IMR-90 (cell line): ENCODE data around the gene PHF19. TPM values are rescaled to one million over a fixed set of nuclear protein-coding genes. Genes with fewer than 3 reads are reported as not detected.

Experiments
- ATAC-seq: fragments of 200-7000 bp; cut with Tn5 transposase; 2 replicates; pipeline ENCODE4 v1.9.1; 2020; ENCODE audit warnings: low read depth, mild to moderate bottlenecking, moderate library complexity
- BruUV-seq: library from RNA; stranded (reverse); fragments of 400-500 nt; replicated peaks from 2 replicates; lab custom pipeline; 2021; lab: Mats Ljungman, UMichigan
- CTCF ChIA-PET: fragments of 300-600 bp; formaldehyde crosslinking; extraction: SDS; loops from one replicate; lab custom pipeline; 2021; ENCODE audit warnings: antibody characterized with exemption; lab: Yijun Ruan, JAX
- POLR2A ChIA-PET: fragments of 300-600 bp; sonication (Branson Sonifier 250); formaldehyde crosslinking; loops from one replicate; lab custom pipeline; 2022; ENCODE audit warnings: antibody characterized with exemption; ENCODE audit not compliant: unreplicated experiment; lab: Charles Lee
- DNase-seq: peaks from one replicate; pipeline ENCODE4 v3.0.0; 2013
- H2AFZ ChIP-seq: replicated peaks from 2 replicates; pipeline ENCODE3; 2013; ENCODE audit warnings: low read length, mild to moderate bottlenecking; ENCODE audit not compliant: poor library complexity
- H2AK5ac ChIP-seq: 2 replicates; pipeline ENCODE4 v1.6.1; 2013; ENCODE audit warnings: low read depth, low read length, inconsistent platforms
- H2AK9ac ChIP-seq: replicated peaks from 2 replicates; pipeline ENCODE3; 2013; ENCODE audit warnings: mild to moderate bottlenecking, low read depth, low read length, moderate library complexity; ENCODE audit not compliant: poor library complexity
- H2BK120ac ChIP-seq: 2 replicates; pipeline ENCODE4 v1.6.1; 2013; ENCODE audit warnings: low read depth, low read length, inconsistent platforms
- H2BK15ac ChIP-seq: 3 replicates; pipeline ENCODE4 v1.6.1; 2013; ENCODE audit warnings: low read depth, low read length, inconsistent platforms
- H2BK20ac ChIP-seq: 2 replicates; pipeline ENCODE4 v1.6.1; 2013; ENCODE audit warnings: low read depth, mild to moderate bottlenecking, inconsistent platforms, low read length, moderate library complexity
- H2BK5ac ChIP-seq: 2 replicates; pipeline ENCODE4 v1.6.1; 2013; ENCODE audit warnings: mild to moderate bottlenecking, low read depth, low read length, inconsistent platforms; ENCODE audit not compliant: poor library complexity, severe bottlenecking
- H3K14ac ChIP-seq: replicated peaks from 2 replicates; pipeline ENCODE4 v1.6.1; 2013; ENCODE audit warnings: low read depth, low read length, inconsistent platforms
- H3K18ac ChIP-seq: 2 replicates; pipeline ENCODE4 v1.6.1; 2013; ENCODE audit warnings: low read depth, low read length, control low read depth
- H3K23ac ChIP-seq: 2 replicates; pipeline ENCODE4 v1.6.1; 2013; ENCODE audit warnings: low read depth, low read length, inconsistent platforms
- H3K27ac ChIP-seq: 2 replicates; pipeline ENCODE4 v1.5.1; 2013; ENCODE audit warnings: mild to moderate bottlenecking, control low read depth, low read length; ENCODE audit not compliant: insufficient read depth
- H3K27me3 ChIP-seq: 2 replicates; pipeline ENCODE4 v1.6.1; 2013; ENCODE audit warnings: low read length; ENCODE audit not compliant: control insufficient read depth, insufficient read depth
- H3K36me3 ChIP-seq: 2 replicates; pipeline ENCODE4 v1.6.1; 2013; ENCODE audit warnings: low read length, mixed read lengths; ENCODE audit not compliant: control insufficient read depth, insufficient read depth
- H3K4ac ChIP-seq: 2 replicates; pipeline ENCODE4 v1.6.1; 2013; ENCODE audit warnings: low read depth, low read length, inconsistent platforms
- H3K4me1 ChIP-seq: 2 replicates; pipeline ENCODE4 v1.6.1; 2013; ENCODE audit warnings: low read length, mixed read lengths; ENCODE audit not compliant: control insufficient read depth, insufficient read depth
- H3K4me2 ChIP-seq: 2 replicates; pipeline ENCODE4 v1.6.1; 2013; ENCODE audit warnings: low read depth, mild to moderate bottlenecking, control low read depth, low read length, moderate library complexity
- H3K4me3 ChIP-seq: 2 replicates; pipeline ENCODE4 v1.5.1; 2013; ENCODE audit warnings: low read depth, mild to moderate bottlenecking, control low read depth, low read length, moderate library complexity; ENCODE audit not compliant: insufficient read depth
- H3K56ac ChIP-seq: 2 replicates; pipeline ENCODE4 v1.6.1; 2013; ENCODE audit warnings: low read length, inconsistent platforms; ENCODE audit not compliant: insufficient read depth; ENCODE audit errors: extremely low read depth
- H3K79me1 ChIP-seq, 2 experiments: 2 replicates each; pipeline ENCODE4 v1.6.1; 2013; ENCODE audit warnings: low read length in 2 of 2, inconsistent platforms in 1 of 2, low read depth in 1 of 2
- H3K9ac ChIP-seq: 2 replicates; pipeline ENCODE4 v1.6.1; 2013; ENCODE audit warnings: low read depth, low read length, control low read depth
- H3K9me1 ChIP-seq: 2 replicates; pipeline ENCODE4 v1.6.1; 2013; ENCODE audit warnings: low read length, inconsistent platforms; ENCODE audit not compliant: insufficient read depth
- H3K9me3 ChIP-seq: 2 replicates; pipeline ENCODE4 v1.6.1; 2013; ENCODE audit warnings: low read length; ENCODE audit not compliant: control insufficient read depth, insufficient read depth
- H4K20me1 ChIP-seq: 2 replicates; pipeline ENCODE4 v1.6.1; 2013; ENCODE audit warnings: low read length, inconsistent platforms; ENCODE audit not compliant: insufficient read depth
- H4K5ac ChIP-seq: 2 replicates; pipeline ENCODE4 v1.6.1; 2013; ENCODE audit warnings: mild to moderate bottlenecking, low read depth, low read length, control low read depth
- H4K8ac ChIP-seq, 2 experiments: 2 replicates each; pipeline ENCODE4 v1.6.1; 2013; ENCODE audit warnings: low read depth in 2 of 2, low read length in 2 of 2, control low read depth in 1 of 2, inconsistent platforms in 1 of 2
- H4K91ac ChIP-seq: 2 replicates; pipeline ENCODE4 v1.6.1; 2013; ENCODE audit warnings: low read depth, low read length, inconsistent platforms; ENCODE audit not compliant: insufficient read depth
- BHLHE40 ChIP-seq: fragments of 150-350 bp; IDR thresholded peaks from 2 replicates; pipeline ENCODE4 v1.6.1; 2016; ENCODE audit warnings: mild to moderate bottlenecking, low read depth, low read length
- CEBPB ChIP-seq: IDR thresholded peaks from 2 replicates; pipeline ENCODE4 v1.6.1; 2012; ENCODE audit warnings: low read depth, low read length, improper control_type of control experiment
- CHD1 ChIP-seq: IDR thresholded peaks from 2 replicates; pipeline ENCODE4 v1.6.1; 2012; ENCODE audit warnings: low read depth, low read length, improper control_type of control experiment
- MAZ ChIP-seq: IDR thresholded peaks from 2 replicates; pipeline ENCODE4 v1.6.1; 2012; ENCODE audit warnings: low read depth, mild to moderate bottlenecking, low read length, improper control_type of control experiment, moderate library complexity, borderline replicate concordance
- MXI1 ChIP-seq: IDR thresholded peaks from 2 replicates; pipeline ENCODE4 v1.6.1; 2012; ENCODE audit warnings: low read depth, mild to moderate bottlenecking, low read length, moderate library complexity, borderline replicate concordance
- NFE2L2 ChIP-seq: fragments of 150-350 bp; IDR thresholded peaks from 2 replicates; pipeline ENCODE4 v1.6.1; 2016; ENCODE audit warnings: low read depth, mild to moderate bottlenecking, low read length
- POLR2A ChIP-seq: IDR thresholded peaks from 2 replicates; pipeline ENCODE4 v1.6.1; 2012; ENCODE audit warnings: mild to moderate bottlenecking, low read depth, low read length
- RAD21 ChIP-seq: IDR thresholded peaks from 2 replicates; pipeline ENCODE4 v1.6.1; 2012; ENCODE audit warnings: low read length, improper control_type of control experiment
- RFX5 ChIP-seq: IDR thresholded peaks from 2 replicates; pipeline ENCODE4 v1.8.0; 2012; ENCODE audit warnings: low read depth, mild to moderate bottlenecking, low read length, moderate library complexity
- WGBS, 2 experiments: methylation state at CpG; one replicate each; pipeline versions ENCODE4 v1.1.5 to v1.1.7; 2013; ENCODE audit warnings: missing lambda C conversion rate in 2 of 2; ENCODE audit not compliant: insufficient read length in 1 of 2; ENCODE audit errors: extremely low coverage in 2 of 2; 5-methylcytosine and 5-hydroxymethylcytosine counted together
- dilution Hi-C: fragments of 300-500 bp; cut with HindIII; formaldehyde crosslinking; loops from one replicate; pipeline ENCODE4 v1.14.3; 2018; ENCODE audit warnings: low sequenced_read_pairs; ENCODE audit not compliant: unreplicated experiment
- in situ Hi-C: fragments of 300-500 bp; cut with MboI; formaldehyde crosslinking; loops from 3 replicates; pipeline ENCODE4 v1.14.3; 2019; ENCODE audit warnings: low sequenced_read_pairs, inconsistent platforms, mixed read lengths
- intact Hi-C: fragments of 100-400 bp; cut with micrococcal nuclease; formaldehyde crosslinking; loops from 2 replicates; pipeline ENCODE4 v1.10.0; 2022
- polyA plus RNA-seq, 3 experiments: library from polyadenylated mRNA; depleted of rRNA; stranded (reverse); fragments of >200 nt; gene quantifications; 2 replicates each; pipeline ENCODE4 v1.2.3, GENCODE V29; 2012; ENCODE audit warnings: low replicate concordance in 1 of 3
- total RNA-seq: library from RNA; depleted of rRNA; stranded (reverse); fragments of >200 nt; gene quantifications from 2 replicates; pipeline ENCODE4 v1.2.3, GENCODE V29; 2012
- TF ChIP-seq, protein P1 (sequence below): fragments of 150-350 bp; IDR thresholded peaks from 2 replicates; pipeline ENCODE4 v1.6.1; 2017; ENCODE audit warnings: mild to moderate bottlenecking, antibody characterized with exemption, low read length, low read depth
- TF ChIP-seq, protein P2 (sequence below): fragments of 150-350 bp; IDR thresholded peaks from 2 replicates; pipeline ENCODE4 v1.6.1; 2016; ENCODE audit warnings: low read depth, mild to moderate bottlenecking, low read length, moderate library complexity, borderline replicate concordance

PHF19 gene
- total and polyA plus RNA-seq, 2 of the 4 experiments (the other 2 are of a cell fraction), result 37.6 to 55.6 TPM

DNA sequence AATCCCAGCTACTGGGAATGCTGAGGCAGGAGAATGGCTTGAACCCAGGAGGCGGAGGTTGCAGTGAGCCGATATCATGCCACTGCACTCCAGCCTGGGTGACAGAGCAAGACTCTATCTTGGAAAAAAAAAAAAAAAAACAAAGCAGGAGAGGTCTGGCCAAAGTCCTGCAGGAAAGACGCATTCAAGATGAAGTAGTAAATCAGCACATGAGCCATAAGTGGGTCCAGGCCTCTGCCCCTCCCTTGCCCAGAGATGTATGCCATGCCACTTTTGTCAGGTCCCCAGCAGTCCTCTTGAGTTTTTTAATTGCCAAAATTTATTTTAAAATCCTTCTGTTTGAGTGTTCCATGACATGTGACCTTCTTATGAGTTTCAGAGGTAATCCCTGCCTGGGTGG is 8.5 kb upstream of the PHF19 start:
- Histone ChIP-seq H3K9me3 (no peaks in the 10 kb centered on the region), H3K4me1 (peaks cover 4% of the 10 kb centered on the region; the same call in 1 of the 2 replicates), H2BK15ac (no peak overlapping the region), H3K14ac (no peak overlapping the region), H3K27me3 (peaks cover 2% of the 10 kb centered on the region), H3K4ac (no peak overlapping the region), H2AK9ac (no peak overlapping the region), H3K36me3 (no peaks in the 10 kb centered on the region), H3K9ac (no peak overlapping the region), H2AFZ (no peak overlapping the region), H2AK5ac (no peak overlapping the region), H4K20me1 (no peaks in the 10 kb centered on the region), H4K91ac (no peak overlapping the region), H3K23ac (no peak overlapping the region), H3K27ac (no peak overlapping the region), H3K56ac (no peak overlapping the region), H3K4me2 (no peak overlapping the region), H3K79me1 (no peaks in the 10 kb centered on the region), H3K18ac (no peak overlapping the region), H4K8ac (no peak overlapping the region), H3K9me1 (peaks cover 3% of the 10 kb centered on the region; the same call in 1 of the 2 replicates), H3K4me3 (no peak overlapping the region), H2BK120ac (no peak overlapping the region), H4K5ac (no peak overlapping the region), H2BK5ac (no peak overlapping the region), H2BK20ac (no peak overlapping the region)
- WGBS, 2 experiments, result no CpG with 5 or more reads among the region's 3 CpGs
- TF ChIP-seq CHD1 (no peak), MAZ (no peak), CEBPB (no peak), RAD21 (no peak), POLR2A (no peak), BHLHE40 (no peak), NFE2L2 (no peak), RFX5 (no peak), MXI1 (no peak)
- TF ChIP-seq, protein P1, sequence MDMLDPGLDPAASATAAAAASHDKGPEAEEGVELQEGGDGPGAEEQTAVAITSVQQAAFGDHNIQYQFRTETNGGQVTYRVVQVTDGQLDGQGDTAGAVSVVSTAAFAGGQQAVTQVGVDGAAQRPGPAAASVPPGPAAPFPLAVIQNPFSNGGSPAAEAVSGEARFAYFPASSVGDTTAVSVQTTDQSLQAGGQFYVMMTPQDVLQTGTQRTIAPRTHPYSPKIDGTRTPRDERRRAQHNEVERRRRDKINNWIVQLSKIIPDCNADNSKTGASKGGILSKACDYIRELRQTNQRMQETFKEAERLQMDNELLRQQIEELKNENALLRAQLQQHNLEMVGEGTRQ, result no peak
- TF ChIP-seq, protein P2, sequence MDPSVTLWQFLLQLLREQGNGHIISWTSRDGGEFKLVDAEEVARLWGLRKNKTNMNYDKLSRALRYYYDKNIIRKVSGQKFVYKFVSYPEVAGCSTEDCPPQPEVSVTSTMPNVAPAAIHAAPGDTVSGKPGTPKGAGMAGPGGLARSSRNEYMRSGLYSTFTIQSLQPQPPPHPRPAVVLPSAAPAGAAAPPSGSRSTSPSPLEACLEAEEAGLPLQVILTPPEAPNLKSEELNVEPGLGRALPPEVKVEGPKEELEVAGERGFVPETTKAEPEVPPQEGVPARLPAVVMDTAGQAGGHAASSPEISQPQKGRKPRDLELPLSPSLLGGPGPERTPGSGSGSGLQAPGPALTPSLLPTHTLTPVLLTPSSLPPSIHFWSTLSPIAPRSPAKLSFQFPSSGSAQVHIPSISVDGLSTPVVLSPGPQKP, result no peak
- ATAC-seq, result no peak
- CTCF ChIA-PET, result interaction anchor here (1.4 kb wide), 1 partner anchor 31 kb away, joined by 5 read pairs; no protein-coding TSS in a partner anchor
- intact Hi-C loops, result no loop called here
- POLR2A ChIA-PET, result no interaction called here
- dilution Hi-C loops, result no loop called here
- BruUV-seq, result no TSS peak
- in situ Hi-C loops, result no loop called here
- no peak for DNase-seq
